HepG2 (cell line): ENCODE data around the gene ZBTB46. TPM values are rescaled to one million over a fixed set of nuclear protein-coding genes. Genes with fewer than 3 reads are reported as not detected.

Experiments used
- AKAP8 ChIP-seq: sonication (generic); formaldehyde crosslinking; IDR thresholded peaks from 2 replicates; pipeline ENCODE4 v1.5.1; 2020; ENCODE audit warnings: mild to moderate bottlenecking, missing genetic modification reagents
- BATF2 ChIP-seq: sonication (generic); formaldehyde crosslinking; IDR thresholded peaks from 2 replicates; pipeline ENCODE4 v1.8.0; 2022; ENCODE audit warnings: mild to moderate bottlenecking, missing genetic modification reagents, moderate library complexity
- CSRNP1 ChIP-seq: sonication (generic); formaldehyde crosslinking; IDR thresholded peaks from 2 replicates; pipeline ENCODE4 v1.8.1; 2023; ENCODE audit warnings: mild to moderate bottlenecking, missing genetic modification reagents
- ETV5 ChIP-seq: IDR thresholded peaks from 2 replicates; pipeline ENCODE4 v1.6.1; 2018; ENCODE audit warnings: missing biosample characterization, missing genetic modification reagents, inconsistent platforms, borderline replicate concordance
- HNRNPK ChIP-seq: fragments of 200-400 bp; formaldehyde crosslinking; IDR thresholded peaks from 2 replicates; pipeline ENCODE4 v1.6.1; 2018; ENCODE audit warnings: low read length, low read depth, moderate library complexity, mild to moderate bottlenecking; ENCODE audit not compliant: poor library complexity, severe bottlenecking
- MEF2D ChIP-seq: sonication (generic); formaldehyde crosslinking; IDR thresholded peaks from 2 replicates; pipeline ENCODE4 v1.5.1; 2020; ENCODE audit warnings: mild to moderate bottlenecking, missing genetic modification reagents
- MIER2 ChIP-seq: IDR thresholded peaks from 2 replicates; pipeline ENCODE4 v1.6.1; 2016; ENCODE audit warnings: missing biosample characterization, missing genetic modification reagents
- NAIF1 ChIP-seq: sonication (generic); formaldehyde crosslinking; IDR thresholded peaks from 2 replicates; pipeline ENCODE4 v1.5.0; 2020; ENCODE audit warnings: mild to moderate bottlenecking, missing genetic modification reagents, borderline replicate concordance
- NCOA1 ChIP-seq: sonication (generic); formaldehyde crosslinking; IDR thresholded peaks from 2 replicates; pipeline ENCODE4 v1.9.0; 2021; ENCODE audit warnings: missing genetic modification reagents
- NCOA5 ChIP-seq: sonication (generic); formaldehyde crosslinking; IDR thresholded peaks from 2 replicates; pipeline ENCODE4 v1.4.0; 2020; ENCODE audit warnings: missing genetic modification reagents
- PHF20 ChIP-seq: sonication (generic); formaldehyde crosslinking; IDR thresholded peaks from 2 replicates; pipeline ENCODE4 v1.5.0; 2020; ENCODE audit warnings: mild to moderate bottlenecking, missing genetic modification reagents
- POLR2G ChIP-seq: fragments of 200-400 bp; formaldehyde crosslinking; IDR thresholded peaks from 2 replicates; pipeline ENCODE4 v1.6.1; 2018; ENCODE audit warnings: mild to moderate bottlenecking, low read depth, low read length, moderate library complexity
- RFX3 ChIP-seq: IDR thresholded peaks from 2 replicates; pipeline ENCODE4 v1.6.1; 2016; ENCODE audit warnings: missing biosample characterization, missing genetic modification reagents
- ZBED4 ChIP-seq: sonication (generic); formaldehyde crosslinking; IDR thresholded peaks from 2 replicates; pipeline ENCODE4 v1.4.0; 2020; ENCODE audit warnings: missing genetic modification reagents, borderline replicate concordance
- ZEB1 ChIP-seq: IDR thresholded peaks from 2 replicates; pipeline ENCODE4 v1.6.1; 2012; ENCODE audit warnings: mild to moderate bottlenecking, low read depth, inconsistent platforms; ENCODE audit not compliant: insufficient replicate concordance
- ZFP36L2 ChIP-seq: sonication (generic); formaldehyde crosslinking; IDR thresholded peaks from 2 replicates; pipeline ENCODE4 v1.4.0; 2020; ENCODE audit warnings: missing genetic modification reagents
- ZNF282 ChIP-seq: fragments of 450-650 bp; IDR thresholded peaks from 2 replicates; pipeline ENCODE4 v1.6.1; 2018; ENCODE audit not compliant: partially characterized antibody
- ZNF350 ChIP-seq: sonication (generic); formaldehyde crosslinking; IDR thresholded peaks from 2 replicates; pipeline ENCODE4 v1.4.0; 2020; ENCODE audit warnings: mild to moderate bottlenecking, low read depth, missing genetic modification reagents, borderline replicate concordance
- ZNF660 ChIP-seq: sonication (generic); formaldehyde crosslinking; IDR thresholded peaks from 2 replicates; pipeline ENCODE4 v1.5.1; 2020; ENCODE audit warnings: mild to moderate bottlenecking, low read depth, missing genetic modification reagents, borderline replicate concordance
- ZNF670 ChIP-seq: sonication (generic); formaldehyde crosslinking; IDR thresholded peaks from 2 replicates; pipeline ENCODE4 v1.8.0; 2022; ENCODE audit warnings: mild to moderate bottlenecking, missing genetic modification reagents, borderline replicate concordance
- ZNF770 ChIP-seq: sonication (generic); formaldehyde crosslinking; IDR thresholded peaks from 2 replicates; pipeline ENCODE4 v1.5.0; 2020; ENCODE audit warnings: mild to moderate bottlenecking, missing genetic modification reagents
- ZNF773 ChIP-seq: sonication (generic); formaldehyde crosslinking; IDR thresholded peaks from 2 replicates; pipeline ENCODE4 v1.4.0; 2020; ENCODE audit warnings: missing genetic modification reagents, borderline replicate concordance
- polyA plus RNA-seq, 8 experiments: library from polyadenylated mRNA; depleted of rRNA in 3 of 8; stranded (reverse) in 7 of 8; unstranded in 1 of 8; fragments of >200 nt; fragmentation: Illumina TruSeq in 4 of 8; extraction: Trizol in 4 of 8; gene quantifications; 2 replicates each; pipeline versions ENCODE4 v1.2.1 to v1.2.3, GENCODE V29; 2011 to 2016; ENCODE audit warnings: low read depth in 4 of 8, missing spikeins in 1 of 8, mixed read lengths in 1 of 8; ENCODE audit not compliant: insufficient read depth in 1 of 8
- total RNA-seq, 5 experiments: library from RNA; depleted of rRNA; stranded (reverse); fragments of >200 nt; fragmentation: Illumina TruSeq; extraction: Trizol; gene quantifications; 2 replicates each; pipeline ENCODE4 v1.2.3, GENCODE V29; 2016; ENCODE audit warnings: low read depth in 1 of 5

Gene ZBTB46
- total and polyA plus RNA-seq, 2 of the 13 experiments (the other 11 are each of a cell fraction or from before 2014, with no cell fraction given): 1.6 to 13.5 TPM

DNA sequence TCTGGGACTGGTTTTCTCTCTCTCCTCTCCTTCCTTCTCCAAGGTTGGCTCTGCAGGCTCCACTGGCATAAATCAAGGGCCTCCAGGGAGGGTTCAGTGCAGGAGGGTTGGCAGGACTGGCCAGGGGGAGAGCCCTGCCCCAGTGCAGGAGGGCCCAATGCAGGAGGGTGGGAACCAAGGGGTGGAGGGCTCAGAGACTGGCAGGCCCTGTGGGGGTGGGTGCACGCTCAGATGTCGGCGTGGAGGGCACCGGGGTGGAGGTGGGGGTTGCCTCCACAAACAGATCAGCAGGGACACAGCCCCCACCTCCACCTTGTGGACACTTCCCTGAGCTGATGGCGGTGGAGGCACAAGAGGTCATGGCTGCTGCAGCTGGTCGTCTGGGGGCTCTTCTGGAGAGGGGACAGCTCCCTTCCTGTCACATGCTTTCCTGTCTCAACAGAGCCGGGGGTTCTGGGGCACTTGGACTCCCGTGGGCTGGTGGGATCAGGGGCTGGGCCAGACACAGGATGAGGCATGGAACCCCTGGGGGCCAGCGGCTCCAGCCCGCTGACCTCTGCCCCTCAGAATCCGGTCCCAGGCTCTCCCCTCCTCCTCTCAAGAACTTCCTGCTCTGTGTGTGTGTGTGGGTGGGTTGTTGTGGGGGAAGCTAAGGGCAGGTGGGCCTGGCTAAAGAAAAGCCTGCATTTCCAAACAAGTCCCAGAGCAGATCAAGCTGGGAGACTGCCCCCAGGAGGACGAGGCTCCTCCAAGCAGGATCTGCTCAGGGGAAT lies 27.5 kb upstream of the ZBTB46 start (continued):
- TF ChIP-seq ZEB1: peak; percentile 59
- TF ChIP-seq NCOA5 (CRISPR knock-in tag): no peak
- TF ChIP-seq MEF2D (CRISPR knock-in tag): peak; percentile 78
- peak; percentile 55 for TF ChIP-seq MIER2 (CRISPR knock-in tag)
- no peak for TF ChIP-seq ZNF660 (CRISPR knock-in tag)
- no peak for TF ChIP-seq HNRNPK
- TF ChIP-seq ETV5 (CRISPR knock-in tag): peak; percentile 80
- TF ChIP-seq ZNF282: no peak
- no peak for TF ChIP-seq CSRNP1 (CRISPR knock-in tag)
- TF ChIP-seq BATF2 (CRISPR knock-in tag): no peak
- peak; percentile 70 for TF ChIP-seq PHF20 (CRISPR knock-in tag)
- TF ChIP-seq RFX3 (CRISPR knock-in tag): no peak
- TF ChIP-seq ZBED4 (CRISPR knock-in tag): peak; percentile 54
- TF ChIP-seq ZNF773 (CRISPR knock-in tag): no peak
- peak; percentile 46 for TF ChIP-seq POLR2G
- no peak for TF ChIP-seq ZNF770 (CRISPR knock-in tag)
- TF ChIP-seq ZFP36L2: no peak
- TF ChIP-seq NCOA1 (CRISPR knock-in tag): no peak; the same call in 1 of the 2 replicates
- TF ChIP-seq ZNF350 (CRISPR knock-in tag): peak; percentile 83
- no peak for TF ChIP-seq ZNF670
- TF ChIP-seq NAIF1 (CRISPR knock-in tag): peak; percentile 70
- TF ChIP-seq AKAP8: peak; percentile 98
